ENCODE measurements around the gene USB1.

USB1 gene

DNA sequence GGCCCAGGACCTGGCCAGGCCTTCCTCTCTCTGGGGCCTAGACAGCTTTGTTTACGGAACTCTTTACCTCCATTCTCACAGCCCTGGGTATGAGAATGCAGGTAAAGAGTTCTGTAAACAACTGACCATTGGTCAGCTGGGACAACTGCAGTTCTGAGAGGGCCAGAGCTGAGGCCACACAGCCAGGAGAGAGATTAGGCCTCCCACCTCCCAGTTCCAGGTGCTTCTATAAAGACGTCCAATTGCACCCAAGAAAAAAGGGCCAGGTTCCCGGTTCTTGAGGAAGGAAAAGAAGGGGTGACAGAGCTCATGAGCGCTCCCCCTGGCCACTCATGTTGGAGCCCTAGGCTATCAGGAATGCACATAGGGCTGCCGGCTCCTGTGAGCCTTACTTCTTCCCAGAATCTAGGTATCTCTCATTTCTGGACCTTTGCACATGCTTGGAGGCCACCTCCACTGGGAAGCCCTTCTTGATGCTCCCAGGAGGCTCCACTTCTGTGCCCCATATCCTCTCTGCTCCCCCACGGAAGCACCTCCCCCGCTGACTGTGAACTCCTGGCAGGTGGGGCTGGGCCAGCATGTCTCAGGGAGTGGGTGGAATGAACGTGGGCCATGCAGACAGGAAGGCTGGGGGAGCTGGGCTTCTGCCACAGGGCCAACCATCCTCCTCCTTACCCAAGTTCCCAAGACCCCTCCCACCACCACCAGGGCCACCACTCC, 43.4 kb upstream of the USB1 start:
- TF ChIP-seq, protein P1, sequence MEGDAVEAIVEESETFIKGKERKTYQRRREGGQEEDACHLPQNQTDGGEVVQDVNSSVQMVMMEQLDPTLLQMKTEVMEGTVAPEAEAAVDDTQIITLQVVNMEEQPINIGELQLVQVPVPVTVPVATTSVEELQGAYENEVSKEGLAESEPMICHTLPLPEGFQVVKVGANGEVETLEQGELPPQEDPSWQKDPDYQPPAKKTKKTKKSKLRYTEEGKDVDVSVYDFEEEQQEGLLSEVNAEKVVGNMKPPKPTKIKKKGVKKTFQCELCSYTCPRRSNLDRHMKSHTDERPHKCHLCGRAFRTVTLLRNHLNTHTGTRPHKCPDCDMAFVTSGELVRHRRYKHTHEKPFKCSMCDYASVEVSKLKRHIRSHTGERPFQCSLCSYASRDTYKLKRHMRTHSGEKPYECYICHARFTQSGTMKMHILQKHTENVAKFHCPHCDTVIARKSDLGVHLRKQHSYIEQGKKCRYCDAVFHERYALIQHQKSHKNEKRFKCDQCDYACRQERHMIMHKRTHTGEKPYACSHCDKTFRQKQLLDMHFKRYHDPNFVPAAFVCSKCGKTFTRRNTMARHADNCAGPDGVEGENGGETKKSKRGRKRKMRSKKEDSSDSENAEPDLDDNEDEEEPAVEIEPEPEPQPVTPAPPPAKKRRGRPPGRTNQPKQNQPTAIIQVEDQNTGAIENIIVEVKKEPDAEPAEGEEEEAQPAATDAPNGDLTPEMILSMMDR (IDR thresholded peaks at IDR 0.05; ENCODE audit: low read depth, low read length, missing control alignments), result no peak
- no peak overlapping the region for H3K4me3 ChIP-seq (ENCODE audit: low read depth, low read length)
- no peak for DNase-seq (ENCODE audit: low read depth)

- no peak overlapping the region for H3K4me3 ChIP-seq (ENCODE audit: low read depth, low read length)
- DNase-seq (ENCODE audit: low read depth), result no peak
- TF ChIP-seq, protein P1 (IDR thresholded peaks at IDR 0.05; ENCODE audit: low read depth, low read length, missing control alignments), result no peak
These were observed 42.7 kb upstream of the USB1 start for GRCh38 chr16:57958544-57958943.

DNA sequence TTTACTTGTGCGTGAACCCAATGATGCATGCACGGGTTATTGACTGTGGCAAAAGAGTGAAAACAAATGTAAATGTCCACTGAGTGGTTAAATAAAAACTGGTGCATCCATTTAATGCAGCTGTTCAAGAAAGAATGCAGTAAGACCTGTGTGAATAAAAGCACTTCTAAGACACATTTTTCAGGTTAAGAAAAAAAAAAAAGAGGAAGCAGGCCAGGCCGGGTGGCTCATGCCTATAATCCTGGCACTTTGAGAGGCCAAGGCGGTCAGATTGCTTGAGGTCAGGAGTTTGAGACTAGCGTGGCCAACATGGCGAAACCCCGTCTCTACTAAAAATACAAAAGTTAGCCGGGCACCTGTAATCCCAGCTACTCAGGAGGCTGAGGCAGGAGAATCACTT, 42.1 kb upstream of the USB1 start:
- TF ChIP-seq, protein P1 (IDR thresholded peaks at IDR 0.05; ENCODE audit: low read depth, low read length, missing control alignments), result no peak
- H3K4me3 ChIP-seq (ENCODE audit: low read depth, low read length), result no peak overlapping the region
- DNase-seq (ENCODE audit: low read depth), result no peak

DNA sequence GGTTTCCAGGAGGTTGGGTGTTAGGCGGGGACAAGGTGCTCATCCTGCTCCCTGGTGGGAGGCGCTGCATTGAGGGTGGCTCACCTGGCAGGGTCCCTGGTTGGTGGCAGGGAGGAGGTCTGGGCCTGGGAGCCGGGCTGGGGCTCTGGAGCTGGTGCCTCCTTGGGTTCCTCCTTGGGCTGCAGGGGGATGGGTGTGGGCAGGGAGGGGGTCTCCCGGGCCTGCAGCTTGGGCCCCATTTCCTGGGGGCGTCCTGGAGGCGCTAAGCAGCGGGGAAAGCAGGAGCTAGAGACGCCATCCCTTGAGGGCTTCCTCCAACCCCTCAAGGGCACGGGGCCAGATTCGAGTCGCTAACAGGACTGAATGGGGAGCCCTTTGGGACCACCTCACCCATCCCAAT, 41.4 kb upstream of the USB1 start:
- DNase-seq (ENCODE audit: low read depth), result no peak
- H3K4me3 ChIP-seq (ENCODE audit: low read depth, low read length), result no peak overlapping the region
- TF ChIP-seq, protein P1 (IDR thresholded peaks at IDR 0.05; ENCODE audit: low read depth, low read length, missing control alignments), result no peak

- DNase-seq (ENCODE audit: low read depth), result no peak
- no peak overlapping the region for H3K4me3 ChIP-seq (ENCODE audit: low read depth, low read length)
- TF ChIP-seq, protein P1 (IDR thresholded peaks at IDR 0.05; ENCODE audit: low read depth, low read length, missing control alignments), result no peak
These were observed 40.9 kb upstream of the USB1 start for GRCh38 chr16:57960310-57960709.

- no peak overlapping the region for H3K4me3 ChIP-seq (ENCODE audit: low read depth, low read length)
- TF ChIP-seq, protein P1 (IDR thresholded peaks at IDR 0.05; ENCODE audit: low read depth, low read length, missing control alignments), result no peak
- no peak for DNase-seq (ENCODE audit: low read depth)
These were observed 40.3 kb upstream of the USB1 start for GRCh38 chr16:57960826-57961472.

DNA sequence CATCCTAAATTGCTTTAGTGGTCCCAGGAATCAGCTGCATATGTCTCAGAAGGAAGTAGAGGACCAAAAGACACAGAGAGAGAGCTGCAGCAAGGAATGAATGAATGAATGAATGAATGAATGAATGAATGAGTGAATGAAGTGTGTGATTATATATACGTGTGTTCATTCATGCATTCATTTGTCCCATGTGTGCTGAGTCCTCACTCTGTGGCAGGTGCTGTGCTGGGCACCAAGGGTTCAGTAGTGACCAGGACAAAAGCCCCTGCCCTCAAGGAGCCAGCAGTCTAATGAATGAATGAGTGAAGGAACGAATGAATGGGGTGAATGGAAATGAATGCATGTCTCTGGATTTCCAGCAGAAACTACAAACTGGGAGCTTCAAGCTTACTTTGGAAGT, 39.7 kb upstream of the USB1 start:
- no peak for DNase-seq (ENCODE audit: low read depth)
- TF ChIP-seq, protein P1 (IDR thresholded peaks at IDR 0.05; ENCODE audit: low read depth, low read length, missing control alignments), result no peak
- H3K4me3 ChIP-seq (ENCODE audit: low read depth, low read length), result no peak overlapping the region

All from GM12864 (cell line).